ENCODE results near the gene NR0B2. TPM values are rescaled to one million over a fixed set of nuclear protein-coding genes. Genes with fewer than 3 reads are reported as not detected.
"Not testable (repeated sequence)": the region's sequence is repeated elsewhere in the genome, so short reads cannot be mapped to it uniquely, and the experiment has no call there.

Gene NR0B2
- total and polyA plus RNA-seq, 2 experiments from 2014 or later, result not detected

- Histone ChIP-seq H3K4me1 (ENCODE audit: insufficient read depth) (no peaks in the 10 kb centered on the region), H3K4me2 (ENCODE audit: unreplicated experiment) (no peak overlapping the region), H2AFZ (no peak overlapping the region), H3K9me3 (ENCODE audit: low read depth) (no peaks in the 10 kb centered on the region), H3K4me3 (no peak overlapping the region), H4K20me1 (ENCODE audit: insufficient read depth) (no peaks in the 10 kb centered on the region), H3F3A (ENCODE audit: insufficient read depth) (peaks cover 21% of the 10 kb centered on the region; the same call in 1 of the 2 replicates), H3K9me2 (ENCODE audit: insufficient read depth) (no peaks in the 10 kb centered on the region), H3K79me2 (ENCODE audit: insufficient read depth) (peaks cover 17% of the 10 kb centered on the region), H3K27me3 (replicated peaks; ENCODE audit: insufficient read depth) (no peaks in the 10 kb centered on the region), H3K36me3 (ENCODE audit: low read depth) (peaks cover 34% of the 10 kb centered on the region), H3K9ac (no peak overlapping the region), H3K27ac (no peak overlapping the region)
- WGBS, 2 experiments (ENCODE audit: low coverage in 1 of 2, low lambda C conversion rate in 2 of 2, missing lambda C conversion rate in 2 of 2), result 89 to 90% methylated on average over 4 of the region's 4 CpGs
- no peak for TF ChIP-seq EZH2 (IDR thresholded peaks at IDR 0.05; ENCODE audit: insufficient read depth, poor library complexity, severe bottlenecking)
- no peak for DNase-seq
- in situ Hi-C loops (cut with MboI), result no loop called here
Observed at GRCh38 chr1:26879793-26880192, 34.0 kb downstream of the NR0B2 start.

DNA sequence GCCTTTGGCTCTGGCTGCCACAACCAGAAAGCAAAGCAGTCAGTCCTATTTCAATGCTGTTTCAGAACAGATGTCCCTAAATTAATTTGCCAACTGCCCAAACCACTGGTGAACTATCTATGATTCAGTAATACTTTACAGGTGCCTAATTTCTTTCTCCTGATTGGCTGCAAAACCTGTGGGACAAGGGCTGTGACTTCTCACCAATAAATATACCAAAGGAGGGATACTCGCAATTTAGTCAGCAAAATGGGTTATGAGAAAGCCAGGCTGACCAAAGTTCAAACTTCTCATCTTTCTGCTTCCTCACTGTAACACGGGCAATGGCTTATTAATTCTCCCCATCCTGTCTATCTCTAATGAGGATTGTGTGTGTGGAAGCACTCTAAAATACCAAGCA lies 36.4 kb downstream of the NR0B2 start:
- TF ChIP-seq EZH2phosphoT487 (IDR thresholded peaks at IDR 0.05; ENCODE audit: insufficient read depth, low read depth), result no peak
- TF ChIP-seq EZH2 (IDR thresholded peaks at IDR 0.05; ENCODE audit: insufficient read depth, poor library complexity, severe bottlenecking), result no peak
- Histone ChIP-seq H3K9me2 (ENCODE audit: insufficient read depth) (no peaks in the 10 kb centered on the region), H3K27ac (no peak overlapping the region), H3K4me1 (ENCODE audit: insufficient read depth) (no peaks in the 10 kb centered on the region; the same call in 1 of the 2 replicates), H3K4me3 (no peak overlapping the region), H4K20me1 (ENCODE audit: insufficient read depth) (no peaks in the 10 kb centered on the region), H3K4me2 (ENCODE audit: unreplicated experiment) (no peak overlapping the region), H3F3A (ENCODE audit: insufficient read depth) (peaks cover 21% of the 10 kb centered on the region; the same call in 1 of the 2 replicates), H3K27me3 (replicated peaks; ENCODE audit: insufficient read depth) (no peaks in the 10 kb centered on the region), H3K36me3 (ENCODE audit: low read depth) (peaks cover 18% of the 10 kb centered on the region), H3K9me3 (ENCODE audit: low read depth) (no peaks in the 10 kb centered on the region), H3K79me2 (ENCODE audit: insufficient read depth) (no peaks in the 10 kb centered on the region), H3K9ac (no peak overlapping the region), H2AFZ (no peak overlapping the region)
- WGBS, 2 experiments (ENCODE audit: low coverage in 1 of 2, low lambda C conversion rate in 2 of 2, missing lambda C conversion rate in 2 of 2), result 65 to 67% methylated on average over 2 of the region's 2 CpGs
- DNase-seq, result no peak
- in situ Hi-C loops (cut with MboI), result no loop called here

- H2AFZ ChIP-seq, result no peak overlapping the region
- in situ Hi-C loops (cut with MboI), result no loop called here
- no peak overlapping the region for H3K4me2 ChIP-seq (ENCODE audit: unreplicated experiment)
- TF ChIP-seq EZH2phosphoT487 (IDR thresholded peaks at IDR 0.05; ENCODE audit: insufficient read depth, low read depth) (no peak), EZH2 (IDR thresholded peaks at IDR 0.05; ENCODE audit: insufficient read depth, poor library complexity, severe bottlenecking) (no peak)
- 71 to 91% methylated on average over 3 to 4 of the region's 4 CpGs for WGBS, 2 experiments (ENCODE audit: low coverage in 1 of 2, low lambda C conversion rate in 2 of 2, missing lambda C conversion rate in 2 of 2)
- no peaks in the 10 kb centered on the region for H3K27me3 ChIP-seq (replicated peaks; ENCODE audit: insufficient read depth)
- no peaks in the 10 kb centered on the region for H4K20me1 ChIP-seq (ENCODE audit: insufficient read depth)
- H3K9ac ChIP-seq, result no peak overlapping the region
- no peak overlapping the region for H3K4me3 ChIP-seq
- no peak for DNase-seq
- no peaks in the 10 kb centered on the region for H3K79me2 ChIP-seq (ENCODE audit: insufficient read depth)
- no peaks in the 10 kb centered on the region; the same call in 1 of the 2 replicates for H3K4me1 ChIP-seq (ENCODE audit: insufficient read depth)
- H3K27ac ChIP-seq, result no peak overlapping the region
- H3K9me2 ChIP-seq (ENCODE audit: insufficient read depth), result no peaks in the 10 kb centered on the region
- H3K36me3 ChIP-seq (ENCODE audit: low read depth), result peaks cover 10% of the 10 kb centered on the region; the same call in 1 of the 2 replicates
- H3F3A ChIP-seq (ENCODE audit: insufficient read depth), result peaks cover 14% of the 10 kb centered on the region; the same call in 1 of the 2 replicates
- H3K9me3 ChIP-seq (ENCODE audit: low read depth), result no peaks in the 10 kb centered on the region
Observed at GRCh38 chr1:26874896-26875295, 38.9 kb downstream of the NR0B2 start.

DNA sequence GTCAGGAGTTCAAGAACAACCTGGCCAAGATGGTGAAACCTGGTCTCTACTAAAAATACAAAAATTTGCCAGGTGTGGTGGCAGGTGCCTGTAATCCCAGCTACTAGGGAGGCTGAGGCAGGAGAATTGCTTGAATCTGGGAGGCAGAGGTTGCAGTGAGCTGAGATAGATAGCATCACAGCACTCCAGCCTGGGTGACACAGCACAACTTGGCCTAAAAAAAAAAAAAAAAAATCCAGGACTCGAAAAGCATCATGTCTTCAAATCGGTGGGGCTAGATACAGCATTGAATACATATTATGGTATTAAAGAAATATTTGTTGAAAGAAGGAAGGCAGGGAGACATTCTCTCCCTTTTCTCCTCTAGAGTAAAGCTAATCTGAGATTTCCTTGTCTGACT lies 40.7 kb downstream of the NR0B2 start:
- H3K4me2 ChIP-seq (ENCODE audit: unreplicated experiment); in situ Hi-C loops (cut with MboI); H3K4me3 ChIP-seq; H3K9me2 ChIP-seq (ENCODE audit: insufficient read depth); H3K36me3 ChIP-seq (ENCODE audit: low read depth); H3K79me2 ChIP-seq (ENCODE audit: insufficient read depth); H2AFZ ChIP-seq; H3K4me1 ChIP-seq (ENCODE audit: insufficient read depth); H3K27me3 ChIP-seq (replicated peaks; ENCODE audit: insufficient read depth); H3F3A ChIP-seq (ENCODE audit: insufficient read depth); H3K9ac ChIP-seq; H3K27ac ChIP-seq; H3K9me3 ChIP-seq (ENCODE audit: low read depth); H4K20me1 ChIP-seq (ENCODE audit: insufficient read depth): not testable (repeated sequence)
- WGBS, 2 experiments (ENCODE audit: low coverage in 1 of 2, low lambda C conversion rate in 2 of 2, missing lambda C conversion rate in 2 of 2), result 50 to 55% methylated on average over 2 of the region's 2 CpGs
- DNase-seq, result peak; percentile 21
